Measurements from ENCODE around the gene GPC3. TPM values are rescaled to one million over a fixed set of nuclear protein-coding genes. Genes with fewer than 3 reads are reported as not detected.

Gene GPC3
- total RNA-seq, 4 donors from 2014 or later, result 0.82 to 4.9 (median 1.8) TPM

DNA sequence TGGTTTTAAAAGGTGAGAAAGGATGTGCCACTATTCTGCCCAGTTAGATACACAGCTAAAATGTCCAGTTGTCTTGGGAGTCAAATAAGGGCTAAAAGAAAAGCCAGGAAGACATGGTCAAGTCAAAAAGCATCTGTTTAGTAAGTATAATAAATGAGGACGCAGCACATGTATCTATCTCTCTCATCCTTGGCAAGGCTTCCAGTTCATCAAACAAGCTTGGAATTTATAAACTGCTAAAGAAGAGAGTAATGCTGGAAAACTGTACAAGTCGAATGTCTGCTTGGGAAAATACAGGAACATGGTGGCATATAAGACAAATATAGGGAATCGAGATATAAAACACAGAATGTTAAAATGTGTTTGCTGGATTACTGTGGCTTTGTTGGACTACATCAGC lies 106.7 kb downstream of the GPC3 start:
- no peak for DNase-seq
- no peaks in the 10 kb centered on the region for H3K27me3 ChIP-seq

GRCh38 chrX:133876646-133877045 lies 108.7 kb downstream of the GPC3 start:
- no peak for DNase-seq
- Histone ChIP-seq H3K4me3 (no peak overlapping the region), H3K27me3 (no peaks in the 10 kb centered on the region), H3K9me3 (no peaks in the 10 kb centered on the region), H3K36me3 (no peaks in the 10 kb centered on the region), H3K4me1 (no peaks in the 10 kb centered on the region), H3K27ac (no peak overlapping the region)
- TF ChIP-seq, protein P1, sequence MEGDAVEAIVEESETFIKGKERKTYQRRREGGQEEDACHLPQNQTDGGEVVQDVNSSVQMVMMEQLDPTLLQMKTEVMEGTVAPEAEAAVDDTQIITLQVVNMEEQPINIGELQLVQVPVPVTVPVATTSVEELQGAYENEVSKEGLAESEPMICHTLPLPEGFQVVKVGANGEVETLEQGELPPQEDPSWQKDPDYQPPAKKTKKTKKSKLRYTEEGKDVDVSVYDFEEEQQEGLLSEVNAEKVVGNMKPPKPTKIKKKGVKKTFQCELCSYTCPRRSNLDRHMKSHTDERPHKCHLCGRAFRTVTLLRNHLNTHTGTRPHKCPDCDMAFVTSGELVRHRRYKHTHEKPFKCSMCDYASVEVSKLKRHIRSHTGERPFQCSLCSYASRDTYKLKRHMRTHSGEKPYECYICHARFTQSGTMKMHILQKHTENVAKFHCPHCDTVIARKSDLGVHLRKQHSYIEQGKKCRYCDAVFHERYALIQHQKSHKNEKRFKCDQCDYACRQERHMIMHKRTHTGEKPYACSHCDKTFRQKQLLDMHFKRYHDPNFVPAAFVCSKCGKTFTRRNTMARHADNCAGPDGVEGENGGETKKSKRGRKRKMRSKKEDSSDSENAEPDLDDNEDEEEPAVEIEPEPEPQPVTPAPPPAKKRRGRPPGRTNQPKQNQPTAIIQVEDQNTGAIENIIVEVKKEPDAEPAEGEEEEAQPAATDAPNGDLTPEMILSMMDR (IDR thresholded peaks at IDR 0.05), result no peak
- TF ChIP-seq EP300 (IDR thresholded peaks at IDR 0.05; ENCODE audit: low read depth), result no peak
- no peak for TF ChIP-seq POLR2AphosphoS5 (IDR thresholded peaks at IDR 0.05)
- TF ChIP-seq POLR2A (IDR thresholded peaks at IDR 0.05), result no peak
- intact Hi-C loops (cut with DNase I; ENCODE audit: low total_unique reads) (no loop called here), in situ Hi-C loops (cut with MboI; ENCODE audit: low pct_ligation_motif_present in 1 of 4, low pct_unique_long_range_greater_than_20kb in 1 of 4, low sequenced_read_pairs in 3 of 4) (no loop called here)

More for the DNA sequence above, 106.7 kb downstream of the GPC3 start:
- Histone ChIP-seq H3K36me3 (no peaks in the 10 kb centered on the region), H3K9me3 (no peaks in the 10 kb centered on the region), H3K4me1 (no peaks in the 10 kb centered on the region), H3K27ac (no peak overlapping the region), H3K4me3 (no peak overlapping the region)
- TF ChIP-seq POLR2A (IDR thresholded peaks at IDR 0.05), result no peak
- TF ChIP-seq EP300 (IDR thresholded peaks at IDR 0.05; ENCODE audit: low read depth), result no peak
- TF ChIP-seq, protein P1 (IDR thresholded peaks at IDR 0.05), result no peak
- TF ChIP-seq POLR2AphosphoS5 (IDR thresholded peaks at IDR 0.05), result no peak
- intact Hi-C loops (cut with DNase I; ENCODE audit: low total_unique reads) (no loop called here), in situ Hi-C loops (cut with MboI; ENCODE audit: low pct_ligation_motif_present in 1 of 4, low pct_unique_long_range_greater_than_20kb in 1 of 4, low sequenced_read_pairs in 3 of 4) (no loop called here)
- WGBS, 2 donors (ENCODE audit: low coverage in 1 of 2), result 72% methylated on average over 3 of the region's 3 CpGs; no CpG with 5 or more reads in 1 of the 2 donors

DNA sequence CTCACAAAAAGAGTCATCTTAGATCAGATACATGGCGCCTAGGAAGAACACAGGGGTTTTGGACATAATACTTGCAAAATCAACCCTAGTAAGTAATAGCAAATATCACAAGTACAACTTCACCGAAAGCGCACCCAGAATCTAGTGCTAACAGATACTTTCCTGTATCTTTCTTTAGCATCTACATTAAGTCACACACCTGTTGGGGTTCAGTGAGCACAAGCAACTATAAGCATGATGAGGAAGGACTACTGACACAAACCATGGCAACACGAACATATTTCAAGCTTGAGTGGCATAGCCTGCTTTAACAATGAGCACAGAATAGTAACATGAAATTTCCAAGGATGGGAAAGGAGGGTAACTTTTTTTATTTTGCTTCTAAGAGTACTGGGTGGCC lies 116.1 kb downstream of the GPC3 start:
- in situ Hi-C loops (cut with MboI; ENCODE audit: low pct_ligation_motif_present in 1 of 4, low pct_unique_long_range_greater_than_20kb in 1 of 4, low sequenced_read_pairs in 3 of 4), result no loop called here
- WGBS, 2 donors (ENCODE audit: low coverage in 1 of 2), result 86 to 100% methylated on average over 1 to 4 of the region's 4 CpGs
- intact Hi-C loops (cut with DNase I; ENCODE audit: low total_unique reads), result no loop called here

DNA sequence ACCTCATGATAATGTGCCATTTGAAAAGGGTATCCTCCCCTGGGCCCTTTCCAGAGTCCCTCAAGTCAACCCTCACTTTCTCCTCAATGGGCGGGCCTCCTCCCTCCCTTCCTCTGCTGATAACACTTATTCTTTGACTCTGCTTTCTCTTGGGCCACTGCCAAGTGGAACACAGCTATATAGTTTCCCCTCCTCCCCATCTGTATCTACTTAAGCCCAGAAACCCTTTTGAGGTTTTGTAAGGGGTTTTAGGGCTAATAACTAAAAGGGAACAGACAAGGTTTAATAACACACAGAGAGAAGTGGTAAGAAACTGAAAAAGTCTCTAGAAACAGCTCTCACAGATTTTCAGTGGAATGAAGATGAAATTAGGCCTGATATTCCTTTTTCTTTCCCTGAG lies 116.7 kb downstream of the GPC3 start:
- Histone ChIP-seq H3K9me3 (no peaks in the 10 kb centered on the region), H3K27me3 (no peaks in the 10 kb centered on the region), H3K4me3 (no peak overlapping the region), H3K36me3 (no peaks in the 10 kb centered on the region), H3K27ac (no peak overlapping the region), H3K4me1 (no peaks in the 10 kb centered on the region)
- in situ Hi-C loops (cut with MboI; ENCODE audit: low pct_ligation_motif_present in 1 of 4, low pct_unique_long_range_greater_than_20kb in 1 of 4, low sequenced_read_pairs in 3 of 4) (no loop called here), intact Hi-C loops (cut with DNase I; ENCODE audit: low total_unique reads) (no loop called here)
- WGBS, 2 donors (ENCODE audit: low coverage in 1 of 2), result 50 to 100% methylated on average over 1 of the region's 1 CpG
- TF ChIP-seq EP300 (IDR thresholded peaks at IDR 0.05; ENCODE audit: low read depth), result no peak
- no peak for TF ChIP-seq POLR2AphosphoS5 (IDR thresholded peaks at IDR 0.05)
- no peak for TF ChIP-seq POLR2A (IDR thresholded peaks at IDR 0.05)
- TF ChIP-seq, protein P1 (IDR thresholded peaks at IDR 0.05), result no peak
- DNase-seq, result no peak

More for the DNA sequence above, 116.1 kb downstream of the GPC3 start:
- DNase-seq, result no peak
- no peaks in the 10 kb centered on the region for H3K4me1 ChIP-seq
- H3K4me3 ChIP-seq, result no peak overlapping the region
- H3K27me3 ChIP-seq, result no peaks in the 10 kb centered on the region
- H3K27ac ChIP-seq, result no peak overlapping the region
- H3K9me3 ChIP-seq, result no peaks in the 10 kb centered on the region
- TF ChIP-seq, protein P1 (IDR thresholded peaks at IDR 0.05), result no peak
- TF ChIP-seq POLR2AphosphoS5 (IDR thresholded peaks at IDR 0.05) (no peak), POLR2A (IDR thresholded peaks at IDR 0.05) (no peak), EP300 (IDR thresholded peaks at IDR 0.05; ENCODE audit: low read depth) (no peak)
- no peaks in the 10 kb centered on the region for H3K36me3 ChIP-seq
